ENCODE results near the gene CD58.
"Not testable (repeated sequence)": the region's sequence is repeated elsewhere in the genome, so short reads cannot be mapped to it uniquely, and the experiment has no call there.

Gene CD58, protein sequence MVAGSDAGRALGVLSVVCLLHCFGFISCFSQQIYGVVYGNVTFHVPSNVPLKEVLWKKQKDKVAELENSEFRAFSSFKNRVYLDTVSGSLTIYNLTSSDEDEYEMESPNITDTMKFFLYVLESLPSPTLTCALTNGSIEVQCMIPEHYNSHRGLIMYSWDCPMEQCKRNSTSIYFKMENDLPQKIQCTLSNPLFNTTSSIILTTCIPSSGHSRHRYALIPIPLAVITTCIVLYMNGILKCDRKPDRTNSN

DNA sequence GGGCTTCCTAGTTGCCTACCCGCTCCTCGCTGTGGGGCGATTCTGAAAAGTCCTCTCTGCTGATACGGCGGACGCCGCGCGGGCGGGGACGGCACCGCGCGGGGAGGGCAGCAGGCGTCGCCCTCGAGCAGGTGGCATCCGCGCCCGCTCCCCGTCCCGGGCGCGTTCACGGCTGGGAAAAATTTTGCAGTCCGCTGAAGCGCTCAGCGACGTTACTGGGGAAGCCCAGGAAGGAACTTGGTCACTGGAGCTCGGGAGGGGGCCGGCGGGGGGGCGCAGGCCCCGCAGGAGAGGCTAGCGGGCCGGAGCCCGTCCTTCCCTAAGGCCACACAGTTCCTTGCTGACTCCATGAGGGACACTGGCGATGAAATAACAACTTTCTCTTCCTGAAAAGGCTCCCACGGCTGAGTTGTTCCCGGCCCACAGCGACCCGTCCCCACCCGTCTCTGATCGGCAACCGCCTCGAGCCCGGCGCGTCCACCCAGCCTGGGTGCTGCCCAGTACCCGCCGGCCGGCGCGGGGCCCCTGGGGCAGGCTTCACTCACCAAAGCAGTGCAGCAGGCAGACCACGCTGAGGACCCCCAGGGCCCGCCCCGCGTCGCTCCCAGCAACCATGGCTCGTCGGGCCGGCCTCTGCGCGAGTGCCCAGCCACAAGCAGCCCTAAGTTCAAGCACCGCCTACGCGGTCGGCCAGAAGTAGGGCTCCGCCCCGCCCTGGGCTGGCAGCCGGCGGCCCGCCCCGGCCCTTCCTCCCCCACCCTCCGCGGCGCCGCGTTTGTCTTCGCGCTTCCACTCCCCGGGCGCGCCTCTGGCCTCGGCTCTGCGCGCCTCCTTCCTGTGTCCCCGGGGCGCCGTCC, at the start of gene CD58:
CD58 (minus strand) TSS at position 669 of the 857 bp plus-strand sequence; CDS start at position 615, 54 bp downstream.
- peak; percentile 71 to 88 for DNase-seq (ENCODE audit: low read depth in 2 of 2)

DNA sequence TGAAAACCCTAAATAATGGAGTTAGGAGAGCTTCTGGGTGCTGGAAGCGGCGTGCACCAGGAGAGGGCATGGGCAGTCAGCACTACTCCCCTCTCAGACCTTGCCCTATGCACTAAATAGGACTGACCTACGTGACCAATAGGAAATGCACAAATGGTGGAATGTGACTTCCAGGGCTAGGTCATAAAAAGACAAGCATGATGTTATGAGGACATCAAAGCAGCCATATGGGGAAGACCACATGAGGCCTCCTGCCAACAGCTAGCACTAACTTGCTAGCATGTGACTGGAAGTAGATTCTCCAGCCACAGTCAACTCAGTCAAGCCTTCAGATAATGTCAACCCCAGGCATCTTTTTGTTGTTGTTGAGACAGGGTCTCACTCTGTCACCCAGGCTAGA, 49.6 kb upstream of the CD58 start:
- not testable (repeated sequence) for DNase-seq (ENCODE audit: low read depth in 2 of 2)

DNA sequence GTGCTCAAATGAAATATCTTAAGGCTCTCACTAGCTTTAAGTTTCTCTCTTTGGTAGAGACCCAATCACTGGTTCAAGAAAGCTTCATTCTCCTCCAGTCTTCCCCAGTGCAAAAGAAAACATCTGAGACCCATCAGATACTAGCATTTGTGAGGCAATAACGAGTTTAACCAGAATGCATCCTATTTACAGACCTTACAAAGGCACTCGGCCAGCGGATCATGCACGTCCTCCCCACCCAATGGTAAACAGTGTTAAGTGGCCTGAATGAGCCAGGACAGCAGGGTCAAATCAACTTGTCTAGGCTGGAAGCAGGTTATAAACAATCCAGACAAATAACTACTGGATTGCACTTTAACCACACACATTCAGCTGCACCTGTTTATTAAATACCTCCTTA, 48.3 kb upstream of the CD58 start:
- DNase-seq (ENCODE audit: low read depth in 2 of 2): not testable (repeated sequence)

DNA sequence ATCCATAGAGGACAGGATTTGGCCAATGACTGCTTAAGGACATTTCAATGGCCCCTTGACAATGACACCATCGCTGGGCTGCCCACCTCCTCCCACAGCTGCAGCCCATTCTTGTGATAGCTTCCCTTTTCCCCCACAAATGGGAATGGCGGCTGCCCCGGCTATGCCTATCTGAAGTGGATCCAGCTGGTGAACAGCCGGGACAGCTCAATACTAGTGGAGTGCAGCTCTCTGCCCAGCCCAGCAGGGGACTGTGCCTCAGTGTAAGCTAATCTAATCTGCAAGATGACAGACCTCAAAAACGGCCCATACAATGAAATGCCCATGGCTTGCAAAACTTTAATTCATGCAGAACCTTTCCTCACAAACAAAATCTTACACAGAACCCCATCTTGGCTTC, 47.0 kb upstream of the CD58 start:
- DNase-seq (ENCODE audit: low read depth in 2 of 2): not testable (repeated sequence)

DNA sequence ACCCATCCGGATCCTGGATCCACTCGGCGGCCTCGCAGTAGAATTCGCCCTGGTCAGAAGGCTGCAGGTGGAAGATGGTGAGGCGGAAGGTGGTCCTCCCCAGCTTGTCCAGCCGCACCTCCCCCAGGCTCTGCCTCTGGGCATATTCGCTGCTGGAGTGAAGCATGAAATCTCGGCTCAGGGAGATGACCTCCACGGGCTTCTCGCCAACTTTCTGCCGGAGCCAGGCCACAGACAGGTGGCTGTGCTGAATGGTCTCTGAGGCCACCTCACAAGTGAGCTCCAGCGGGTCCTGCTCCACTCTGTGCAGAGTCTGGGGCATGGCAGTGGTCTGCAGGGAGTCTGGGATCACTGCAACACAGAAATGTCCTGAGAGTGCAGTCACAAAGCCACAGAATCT, 43.0 kb upstream of the CD58 start:
- not testable (repeated sequence) for DNase-seq (ENCODE audit: low read depth in 2 of 2)

DNA sequence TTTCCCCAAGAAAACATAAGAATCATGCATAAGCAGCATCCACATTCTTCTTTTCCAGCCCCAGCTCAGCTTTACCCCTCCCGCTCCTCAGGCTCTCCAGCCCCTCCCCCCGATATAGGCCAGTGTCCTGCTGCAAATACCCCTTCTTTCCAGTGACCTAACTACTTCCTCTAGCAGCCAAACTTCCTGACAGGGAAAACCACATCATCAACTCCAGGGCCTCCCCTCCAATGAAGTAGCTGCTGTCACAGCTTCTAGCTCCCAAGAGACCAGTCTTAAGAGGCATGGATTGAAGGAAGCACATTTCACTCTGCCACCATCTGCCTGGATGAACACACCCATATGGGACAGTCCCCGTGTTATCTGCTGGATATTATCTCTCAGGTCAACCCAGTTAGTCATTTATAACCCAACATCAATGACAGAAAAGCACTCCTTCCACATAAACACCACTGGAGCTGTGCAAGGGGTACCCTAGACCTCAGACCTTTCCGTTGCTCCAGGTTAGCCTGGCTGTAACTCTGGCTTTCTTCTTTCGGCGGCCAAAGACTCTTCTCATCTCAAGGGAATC, 39.1 kb upstream of the CD58 start:
- not testable (repeated sequence) for DNase-seq (ENCODE audit: low read depth in 2 of 2)

DNA sequence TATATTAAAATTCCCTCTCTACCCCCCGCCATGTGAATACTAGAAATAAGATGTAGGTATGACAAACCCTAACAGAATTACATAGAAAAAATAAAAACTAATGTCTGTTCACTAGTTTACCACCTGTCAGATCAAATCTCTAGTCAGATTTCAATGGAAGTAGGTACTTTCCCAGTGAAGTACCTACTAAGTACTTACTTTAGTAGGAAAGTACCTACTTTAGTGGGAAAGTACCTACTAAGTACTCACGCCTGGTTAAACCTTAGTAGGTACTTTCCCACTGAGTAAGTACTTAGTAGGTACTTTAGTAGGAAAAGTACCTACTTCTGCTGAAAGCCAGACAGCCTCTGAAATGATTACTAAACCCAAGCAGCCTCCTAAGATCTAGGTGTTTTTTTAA, 38.0 kb upstream of the CD58 start:
- not testable (repeated sequence) for DNase-seq (ENCODE audit: low read depth in 2 of 2)

DNA sequence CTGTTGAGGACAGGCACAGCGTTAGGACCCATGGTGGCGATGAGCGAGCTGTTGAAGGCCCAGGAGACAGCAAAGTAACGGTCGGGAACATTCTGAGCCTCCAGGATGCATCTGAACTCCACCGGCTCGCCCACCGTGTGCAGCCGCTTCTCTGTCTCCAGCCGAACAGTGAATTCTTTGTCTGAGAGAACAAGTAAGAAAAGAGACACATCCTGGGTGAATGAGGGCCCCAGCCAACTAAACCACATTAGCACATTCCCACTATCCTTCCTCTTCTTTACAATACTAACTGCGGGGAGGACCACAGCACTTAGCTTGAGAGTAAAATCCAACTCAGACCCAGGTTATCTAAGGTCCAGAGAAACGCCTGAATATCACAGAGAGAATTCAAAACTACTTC, 37.3 kb upstream of the CD58 start:
- not testable (repeated sequence) for DNase-seq (ENCODE audit: low read depth in 2 of 2)

DNA sequence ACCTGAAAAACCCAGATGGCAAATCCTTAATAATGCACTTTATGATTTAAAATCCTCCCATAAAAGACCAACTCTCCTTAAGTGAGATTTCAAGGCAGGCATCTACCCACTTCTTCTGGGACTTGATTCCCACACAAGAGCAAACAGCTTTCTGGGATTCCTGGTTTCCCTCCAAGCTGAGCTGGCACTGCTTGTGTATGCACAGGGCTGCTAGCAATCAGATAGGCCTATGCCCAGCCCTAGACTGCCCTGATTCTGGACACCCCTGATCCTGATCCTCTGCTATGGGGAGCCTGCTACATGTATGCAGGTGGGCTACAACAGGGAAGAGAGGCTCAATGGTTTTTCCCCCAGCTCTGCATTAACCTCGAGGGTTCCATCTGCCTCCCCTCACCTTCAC, 36.6 kb upstream of the CD58 start:
- DNase-seq (ENCODE audit: low read depth in 2 of 2): not testable (repeated sequence)

DNA sequence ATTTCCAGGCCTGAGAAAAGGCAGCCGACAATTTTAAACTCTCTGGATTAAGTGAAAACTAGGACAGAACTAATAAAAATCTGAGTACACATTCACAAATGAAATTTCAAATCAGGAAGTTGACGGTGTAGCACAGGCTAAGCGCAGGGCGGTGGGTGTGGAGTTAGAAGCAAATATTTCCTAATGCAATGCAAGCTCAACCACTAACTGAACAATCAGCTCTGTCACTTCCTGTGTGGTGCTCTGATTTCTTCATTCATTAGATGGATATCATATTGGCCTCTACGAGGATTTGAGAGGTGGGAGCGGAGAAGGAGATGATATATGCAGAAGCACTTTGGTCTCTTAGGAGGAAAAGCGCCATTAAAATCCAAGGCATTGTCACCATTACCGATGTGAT, 35.2 kb upstream of the CD58 start:
- not testable (repeated sequence) for DNase-seq (ENCODE audit: low read depth in 2 of 2)

DNA sequence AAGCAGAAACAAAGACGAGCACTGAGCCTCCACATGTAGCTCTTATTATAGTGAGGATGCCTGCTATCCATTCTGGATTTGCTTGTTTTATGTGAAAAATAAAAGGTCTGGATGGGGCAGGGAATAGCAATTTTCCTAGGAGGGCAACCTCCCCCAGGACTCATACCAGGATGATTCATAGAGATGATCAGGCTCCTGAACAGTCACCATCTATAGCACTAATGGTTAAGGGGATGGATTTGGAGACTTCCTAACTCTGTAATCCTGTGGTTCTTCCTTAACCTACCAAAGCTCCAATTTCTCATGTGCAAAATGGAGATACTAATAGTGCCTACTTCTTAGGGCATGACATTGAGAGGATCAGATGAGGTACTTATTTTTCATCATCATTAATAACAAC, 34.5 kb upstream of the CD58 start:
- no peak for DNase-seq (ENCODE audit: low read depth in 2 of 2)

DNA sequence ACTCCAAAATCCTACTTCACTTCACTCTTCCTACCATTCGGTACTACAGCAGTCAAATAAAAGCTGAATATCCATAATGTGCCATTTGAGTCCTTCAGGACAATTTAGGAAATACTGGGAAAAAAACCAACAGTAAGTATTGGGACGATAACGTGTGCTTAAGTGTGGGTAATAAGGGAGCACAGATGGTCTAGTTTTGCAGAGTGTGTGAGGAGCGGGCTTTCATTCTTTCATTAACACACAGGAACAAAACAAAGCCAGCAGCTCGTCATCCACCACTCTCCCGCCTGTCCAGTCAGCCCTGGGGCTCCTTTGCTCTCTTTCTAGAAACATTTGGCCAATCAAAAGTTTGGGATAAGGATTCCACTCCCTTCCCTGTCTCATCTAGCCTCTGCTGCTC, 33.6 kb upstream of the CD58 start:
- DNase-seq (ENCODE audit: low read depth in 2 of 2): not testable (repeated sequence)

DNA sequence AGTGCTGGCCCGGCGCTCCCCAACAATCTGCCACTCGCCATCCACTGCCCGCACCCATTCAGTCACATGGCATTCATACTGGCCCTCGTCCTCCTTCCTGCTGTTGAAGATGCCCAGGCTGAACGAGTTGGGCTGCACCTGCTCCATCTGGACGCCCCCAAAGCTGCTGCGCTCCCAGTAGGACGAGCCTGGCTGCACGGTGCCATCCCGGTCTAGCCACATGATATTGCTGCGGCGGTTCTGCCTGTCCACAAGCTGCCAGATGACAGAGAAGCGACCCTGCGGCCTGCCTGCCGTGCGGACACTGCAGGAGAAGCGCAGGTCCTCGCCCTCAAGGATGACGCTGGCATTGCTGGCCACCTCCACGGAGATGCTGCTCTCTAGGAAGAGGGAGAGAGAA, 32.8 kb upstream of the CD58 start:
- DNase-seq (ENCODE audit: low read depth in 2 of 2): not testable (repeated sequence)

DNA sequence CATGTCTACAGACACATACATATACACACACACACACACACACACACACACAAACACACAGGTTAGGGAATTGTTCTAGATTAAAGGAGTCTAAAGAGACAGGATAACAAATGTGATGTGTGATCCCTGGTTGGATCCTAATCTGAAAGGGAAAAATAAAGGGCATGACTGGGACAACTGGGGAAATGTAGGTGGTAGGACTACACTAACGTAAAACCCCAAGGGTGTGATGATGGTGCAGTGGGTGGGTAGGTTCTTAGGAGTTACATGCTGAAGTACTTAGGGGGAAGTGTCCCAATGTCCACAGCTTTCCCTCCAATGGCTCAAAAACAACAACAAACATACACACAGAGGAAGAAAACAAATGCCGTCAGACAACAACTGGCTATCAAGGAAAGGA, 28.5 kb upstream of the CD58 start:
- not testable (repeated sequence) for DNase-seq (ENCODE audit: low read depth in 2 of 2)

DNA sequence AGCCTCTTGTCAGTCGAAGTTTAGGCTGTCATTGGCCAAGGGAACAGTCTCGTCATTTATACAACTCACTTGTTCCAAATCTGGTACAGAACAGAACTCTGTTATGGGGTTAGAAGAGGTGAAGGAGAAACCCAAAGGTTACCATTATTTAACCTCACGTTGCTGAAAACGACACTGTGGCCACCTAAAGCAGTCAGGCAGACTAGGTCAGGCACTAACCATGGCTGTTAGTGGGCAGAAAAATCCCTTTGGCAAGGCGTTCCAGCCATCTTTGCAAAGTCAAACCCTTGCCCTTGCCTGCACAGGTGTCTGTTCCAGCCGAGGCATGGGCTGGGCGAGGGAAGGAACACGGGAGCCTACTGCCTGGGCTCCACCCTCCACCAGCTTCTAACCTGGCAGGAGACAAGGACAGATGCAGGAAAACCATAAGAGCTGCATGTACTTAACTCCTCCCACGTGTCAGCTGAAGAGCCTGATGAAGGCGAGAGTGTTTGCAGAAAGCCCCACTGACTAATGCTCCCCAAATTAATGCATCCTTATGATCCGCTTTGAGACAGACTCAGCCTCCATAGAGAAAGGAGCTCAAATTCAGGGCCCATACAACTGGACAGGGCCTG, 27.7 kb upstream of the CD58 start:
- not testable (repeated sequence) for DNase-seq (ENCODE audit: low read depth in 2 of 2)

DNA sequence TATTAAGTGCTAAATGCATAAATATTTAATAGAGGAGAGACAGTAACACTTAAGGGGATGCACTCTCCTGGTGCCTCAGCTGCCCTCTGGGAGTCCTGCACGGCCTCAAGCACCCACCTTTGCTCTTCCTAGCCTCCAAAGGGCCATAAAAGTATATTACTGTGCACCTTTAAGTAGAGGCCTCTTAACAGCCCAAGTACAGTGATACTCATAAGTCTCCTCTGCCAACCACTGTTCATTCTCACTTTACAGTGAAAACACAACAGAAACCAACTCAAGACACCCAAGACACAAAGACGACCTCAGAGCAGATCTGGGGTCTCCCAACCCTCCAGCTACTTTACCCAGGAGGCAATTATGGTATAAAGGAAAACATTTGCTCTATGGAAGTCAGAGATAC, 26.6 kb upstream of the CD58 start:
- not testable (repeated sequence) for DNase-seq (ENCODE audit: low read depth in 2 of 2)

DNA sequence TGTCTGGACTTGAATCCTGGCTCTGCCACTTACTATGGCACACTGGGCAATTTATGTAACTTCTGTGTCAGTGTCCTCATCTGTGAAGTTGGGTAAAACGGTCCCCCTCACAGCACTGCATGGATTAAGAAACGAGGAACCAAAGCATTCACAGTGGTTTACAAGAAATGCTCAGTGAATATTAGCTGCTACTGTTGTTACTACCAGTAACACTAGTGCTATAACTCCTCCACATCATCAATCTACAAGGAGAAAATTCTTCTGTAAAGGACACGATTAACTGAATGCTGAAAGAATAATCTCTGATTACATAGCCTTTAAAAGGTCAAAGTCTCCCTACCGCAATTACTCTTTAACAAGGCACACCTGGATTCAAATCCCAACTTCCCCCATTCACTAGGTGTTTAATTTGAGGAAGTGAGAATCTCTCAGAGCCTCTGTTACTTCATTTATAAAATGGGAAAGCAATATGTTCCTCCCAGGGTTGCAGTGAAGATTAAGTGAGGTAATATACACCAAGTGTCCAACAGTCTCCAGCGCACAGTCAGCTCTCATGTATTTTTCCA, 26.0 kb upstream of the CD58 start:
- DNase-seq (ENCODE audit: low read depth in 2 of 2): not testable (repeated sequence)

DNA sequence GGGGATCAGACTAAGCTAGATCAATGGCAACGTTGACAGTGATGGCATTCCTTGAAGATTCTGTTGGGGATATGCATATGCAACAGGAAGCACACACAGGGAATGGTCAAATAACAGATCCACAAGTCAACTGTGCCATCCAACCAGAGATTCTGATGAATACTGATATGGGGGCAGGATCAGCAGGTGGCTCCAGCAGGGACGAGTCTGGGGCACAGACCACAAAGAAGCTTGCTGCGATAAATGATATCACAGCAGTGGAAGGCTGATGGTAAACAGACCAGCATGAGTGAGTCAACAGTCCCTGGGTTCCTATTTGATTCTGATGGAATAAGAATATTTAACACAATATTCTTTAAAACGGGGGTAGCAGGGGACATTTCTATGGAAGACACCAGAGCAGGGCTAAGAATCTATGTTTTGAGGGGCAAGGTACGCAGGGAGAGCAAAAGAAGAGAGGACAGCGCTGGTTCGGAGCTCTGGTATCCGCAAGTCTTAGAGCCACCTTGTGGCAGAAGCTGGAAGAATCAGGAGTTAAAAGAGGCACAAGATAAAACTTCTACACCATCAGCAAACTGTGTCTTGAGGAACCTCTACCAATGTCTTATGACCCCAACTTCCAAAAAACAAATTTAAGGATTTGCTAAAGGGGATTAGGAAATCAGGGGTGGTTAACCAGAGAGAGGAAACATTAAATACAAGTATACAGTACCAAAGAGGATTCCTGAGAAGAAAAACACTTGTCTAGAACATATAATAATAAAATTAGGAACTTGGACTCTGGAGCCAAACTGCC, 25.3 kb upstream of the CD58 start:
- DNase-seq (ENCODE audit: low read depth in 2 of 2): not testable (repeated sequence)

DNA sequence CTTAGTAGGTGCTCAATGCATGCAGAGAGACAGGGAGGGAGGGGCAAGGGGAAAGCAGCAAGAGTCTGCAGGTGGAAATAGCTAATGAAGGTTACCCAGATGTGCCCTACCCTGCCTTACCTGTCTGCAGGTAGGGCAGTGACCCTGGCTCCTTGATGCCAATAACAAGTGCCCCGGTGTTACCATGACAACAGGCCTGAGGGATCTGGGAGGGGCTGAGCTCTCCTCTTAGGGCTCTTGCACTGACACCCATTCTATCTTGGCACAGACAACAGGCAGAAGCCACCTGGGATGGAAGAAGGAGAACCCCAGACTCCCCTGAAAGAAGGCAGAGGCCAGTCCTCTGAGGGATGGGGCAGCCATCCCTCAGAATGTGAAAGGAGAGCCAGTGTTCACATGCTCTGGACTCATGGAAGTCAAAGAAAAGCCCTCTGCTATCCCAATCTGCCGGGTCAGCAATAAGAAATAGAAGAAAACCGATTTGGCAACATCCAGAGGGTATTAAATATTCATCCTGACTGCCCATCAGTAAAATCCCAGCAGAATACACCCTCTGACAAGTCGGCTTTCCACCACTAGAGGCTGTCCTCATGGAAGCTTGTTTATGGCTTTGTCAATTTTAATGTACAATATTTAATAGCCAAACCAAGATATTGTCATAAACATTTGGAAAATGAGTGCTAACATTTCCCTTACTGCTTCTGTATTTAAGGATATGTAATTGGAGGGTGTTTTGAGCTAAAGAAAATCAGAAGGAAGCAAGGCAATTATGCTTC, 24.4 kb upstream of the CD58 start:
- not testable (repeated sequence) for DNase-seq (ENCODE audit: low read depth in 2 of 2)

DNA sequence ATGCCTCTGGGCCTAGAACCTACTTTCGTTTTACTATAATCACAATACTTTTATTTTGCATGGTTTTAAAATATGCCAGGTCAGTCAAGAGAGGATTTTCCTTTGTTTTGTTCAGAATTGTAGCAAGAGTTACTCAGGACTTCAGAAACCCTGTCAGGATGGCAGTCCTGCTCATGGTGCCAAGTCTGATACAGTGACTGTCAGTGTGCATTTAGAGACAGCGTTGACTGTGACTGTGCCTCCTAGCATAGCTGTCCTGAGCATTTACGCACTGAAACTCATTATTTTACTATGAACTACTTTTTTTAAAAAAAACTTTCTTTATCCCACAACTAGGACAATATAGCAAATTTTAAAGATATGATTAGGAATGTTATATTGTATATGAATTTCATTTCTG, 23.2 kb upstream of the CD58 start:
- DNase-seq (ENCODE audit: low read depth in 2 of 2): not testable (repeated sequence)
